Osteoblast (primary cell): Measurements from ENCODE around the gene UGT3A2. TPM values are rescaled to one million over a fixed set of nuclear protein-coding genes. Genes with fewer than 3 reads are reported as not detected.

ENCODE experiments used
- DNase-seq: peaks from one replicate; pipeline ENCODE4 v3.0.0; 2011; ENCODE audit warnings: low spot score, mixed read lengths; ENCODE audit not compliant: insufficient read length; ENCODE audit errors: missing footprints
- H2AFZ ChIP-seq: 2 replicates; pipeline ENCODE4 v1.6.0; 2011; ENCODE audit warnings: mild to moderate bottlenecking, low read length
- H3K27ac ChIP-seq: 2 replicates; pipeline ENCODE4 v1.5.1; 2011; ENCODE audit warnings: mild to moderate bottlenecking, low read depth, low read length, moderate library complexity
- H3K27me3 ChIP-seq: 2 replicates; pipeline ENCODE4 v1.6.0; 2012; ENCODE audit warnings: mild to moderate bottlenecking, control low read depth, inconsistent platforms, low read length, moderate library complexity; ENCODE audit not compliant: insufficient read depth
- H3K36me3 ChIP-seq: 2 replicates; pipeline ENCODE4 v1.5.1; 2011; ENCODE audit warnings: mild to moderate bottlenecking, low read length, control low read depth, moderate library complexity; ENCODE audit not compliant: insufficient read depth
- H3K4me1 ChIP-seq: 2 replicates; pipeline ENCODE4 v1.5.1; 2011; ENCODE audit warnings: mild to moderate bottlenecking, low read length, control low read depth, moderate library complexity; ENCODE audit not compliant: insufficient read depth
- H3K4me2 ChIP-seq: 2 replicates; pipeline ENCODE4 v1.6.0; 2011; ENCODE audit warnings: mild to moderate bottlenecking, low read length; ENCODE audit not compliant: insufficient read depth
- H3K4me3 ChIP-seq: fragments of 200-600 bp; sonication (generic); 3 replicates; pipeline ENCODE4 v1.5.1; 2012; ENCODE audit warnings: mild to moderate bottlenecking, low read length, inconsistent platforms; ENCODE audit not compliant: insufficient read depth
- H3K79me2 ChIP-seq: 2 replicates; pipeline ENCODE4 v1.6.0; 2012; ENCODE audit warnings: mild to moderate bottlenecking, low read length, control low read depth, inconsistent platforms; ENCODE audit not compliant: insufficient read depth
- H3K9me3 ChIP-seq: 2 replicates; pipeline ENCODE4 v1.5.1; 2011; ENCODE audit warnings: low read depth, low read length, control low read depth
- H4K20me1 ChIP-seq: 2 replicates; pipeline ENCODE4 v1.6.0; 2012; ENCODE audit warnings: mild to moderate bottlenecking, low read length, control low read depth; ENCODE audit not compliant: insufficient read depth
- CTCF ChIP-seq: IDR thresholded peaks from 2 replicates; pipeline ENCODE4 v1.5.1; 2011; ENCODE audit warnings: mild to moderate bottlenecking, low read depth, low read length, moderate library complexity; ENCODE audit errors: extremely low read depth
- total RNA-seq: library from RNA; depleted of rRNA; stranded (reverse); fragments of >200 nt; gene quantifications from 2 replicates; pipeline ENCODE4 v1.2.3, GENCODE V29; 2012

Gene UGT3A2
- total RNA-seq, 1 donor = under 0.01 TPM

GRCh38 chr5:36007366-36007765 lies 59.3 kb downstream of the UGT3A2 start:
- H3K9me3 ChIP-seq = no peaks in the 10 kb centered on the region
- H3K36me3 ChIP-seq = no peaks in the 10 kb centered on the region
- no peak overlapping the region for H3K27ac ChIP-seq
- DNase-seq = no peak
- no peak for TF ChIP-seq CTCF
- no peaks in the 10 kb centered on the region for H3K79me2 ChIP-seq
- no peak overlapping the region for H3K4me3 ChIP-seq
- no peak overlapping the region for H2AFZ ChIP-seq
- no peaks in the 10 kb centered on the region for H4K20me1 ChIP-seq
- H3K4me2 ChIP-seq = no peak overlapping the region
- no peaks in the 10 kb centered on the region for H3K4me1 ChIP-seq
- H3K27me3 ChIP-seq = no peaks in the 10 kb centered on the region

DNA sequence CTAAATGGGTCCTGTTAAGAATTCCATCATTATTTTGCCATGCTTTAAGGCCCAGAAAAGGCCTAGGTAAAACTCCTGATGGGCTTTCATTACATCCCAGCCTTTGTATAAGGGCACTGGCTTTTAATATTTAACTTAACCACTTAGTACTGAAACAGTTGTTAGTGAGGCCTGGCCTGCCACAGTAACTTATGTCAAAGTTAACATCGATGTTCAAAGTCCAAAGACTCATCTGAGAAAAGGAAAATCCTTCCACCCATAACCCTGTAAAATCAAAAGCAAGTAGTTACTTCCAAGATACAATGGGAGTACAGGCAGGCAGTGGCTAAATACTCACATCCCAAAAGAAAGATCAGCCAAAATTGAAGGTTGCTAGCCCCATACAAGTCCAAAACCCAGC lies 60.5 kb downstream of the UGT3A2 start:
- DNase-seq = no peak
- Histone ChIP-seq H3K4me2 (no peak overlapping the region), H2AFZ (no peak overlapping the region), H3K4me3 (no peak overlapping the region), H3K79me2 (no peaks in the 10 kb centered on the region), H3K9me3 (no peaks in the 10 kb centered on the region), H3K27me3 (no peaks in the 10 kb centered on the region), H3K36me3 (no peaks in the 10 kb centered on the region), H3K4me1 (no peaks in the 10 kb centered on the region), H3K27ac (no peak overlapping the region), H4K20me1 (no peaks in the 10 kb centered on the region)
- TF ChIP-seq CTCF = no peak

- H3K27ac ChIP-seq = no peak overlapping the region
- H3K4me1 ChIP-seq = no peaks in the 10 kb centered on the region
- DNase-seq = peak; percentile 26
- H2AFZ ChIP-seq = no peak overlapping the region
- H3K79me2 ChIP-seq = no peaks in the 10 kb centered on the region
- no peak for TF ChIP-seq CTCF
- no peak overlapping the region for H3K4me3 ChIP-seq
- no peaks in the 10 kb centered on the region for H3K36me3 ChIP-seq
- H3K27me3 ChIP-seq = no peaks in the 10 kb centered on the region
- no peaks in the 10 kb centered on the region for H4K20me1 ChIP-seq
- H3K4me2 ChIP-seq = no peak overlapping the region
- no peaks in the 10 kb centered on the region for H3K9me3 ChIP-seq
These were observed 65.7 kb downstream of the UGT3A2 start for GRCh38 chr5:36001032-36001431.

DNA sequence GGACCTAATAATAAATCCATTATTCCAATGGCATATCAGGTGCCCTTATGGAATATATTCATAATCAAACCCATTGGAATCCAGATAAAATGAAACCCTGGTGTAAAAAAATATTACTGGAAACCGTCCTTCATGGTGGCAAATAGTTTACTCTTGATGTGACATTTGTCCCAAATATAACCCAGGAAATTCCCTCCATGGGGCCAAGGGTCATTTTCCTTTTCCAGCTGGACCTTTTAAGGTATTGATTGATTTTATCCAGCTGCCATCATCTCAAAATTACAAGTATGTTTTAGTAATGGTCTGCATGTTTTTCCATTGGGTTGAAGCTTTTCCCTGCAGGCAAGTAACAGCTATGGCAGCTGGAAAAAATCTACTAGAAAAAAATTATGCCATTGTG lies 67.1 kb downstream of the UGT3A2 start:
- no peaks in the 10 kb centered on the region for H3K36me3 ChIP-seq
- H3K9me3 ChIP-seq = no peaks in the 10 kb centered on the region
- TF ChIP-seq CTCF = no peak
- H3K27me3 ChIP-seq = no peaks in the 10 kb centered on the region
- H3K4me2 ChIP-seq = no peak overlapping the region
- H2AFZ ChIP-seq = no peak overlapping the region
- H3K79me2 ChIP-seq = no peaks in the 10 kb centered on the region
- no peaks in the 10 kb centered on the region for H4K20me1 ChIP-seq
- DNase-seq = no peak
- H3K4me1 ChIP-seq = no peaks in the 10 kb centered on the region
- no peak overlapping the region for H3K4me3 ChIP-seq
- no peak overlapping the region for H3K27ac ChIP-seq
